H1 (cell line): ENCODE results near the gene FAM240A. TPM values are rescaled to one million over a fixed set of nuclear protein-coding genes. Genes with fewer than 3 reads are reported as not detected.

ENCODE experiments used
- CTCF ChIA-PET: fragments of 300-600 bp; sonication (Branson Sonifier 250); formaldehyde crosslinking; loops from one replicate; lab custom pipeline; 2021; ENCODE audit not compliant: partially characterized antibody; lab: Charles Lee
- POLR2A ChIA-PET: fragments of 300-600 bp; sonication (Branson Sonifier 250); formaldehyde crosslinking; loops from one replicate; lab custom pipeline; 2021; ENCODE audit warnings: inconsistent platforms; ENCODE audit not compliant: partially characterized antibody; lab: Charles Lee
- DNase-seq, 2 experiments: peaks; one replicate each; pipeline versions ENCODE4 v3.0.0 to v3.0.0-alpha.2; 2010 to 2022; ENCODE audit warnings: low spot score in 2 of 2, low read depth in 1 of 2, mixed read lengths in 1 of 2
- FAIRE-seq: peaks from 2 replicates; lab custom pipeline; 2011; peaks lifted over from hg19 to GRCh38; lab: Jason Lieb, UNC
- H2AFZ ChIP-seq: 2 replicates; pipeline ENCODE4 v1.8.1; 2012; ENCODE audit warnings: low read length, inconsistent platforms
- H2AK5ac ChIP-seq: 2 replicates; pipeline ENCODE4 v1.6.1; 2013; ENCODE audit warnings: low read depth, low read length
- H2BK120ac ChIP-seq: replicated peaks from 2 replicates; pipeline ENCODE3; 2013; ENCODE audit warnings: low read depth, low read length, inconsistent platforms
- H2BK12ac ChIP-seq: 2 replicates; pipeline ENCODE4 v1.6.1; 2013; ENCODE audit warnings: low read depth, low read length
- H2BK15ac ChIP-seq: 2 replicates; pipeline ENCODE4 v1.6.1; 2013; ENCODE audit warnings: low read length
- H2BK20ac ChIP-seq: 2 replicates; pipeline ENCODE4 v1.6.1; 2013; ENCODE audit warnings: low read length
- H2BK5ac ChIP-seq: 2 replicates; pipeline ENCODE4 v1.6.1; 2013; ENCODE audit warnings: low read depth, low read length
- H3K14ac ChIP-seq: 2 replicates; pipeline ENCODE4 v1.6.1; 2013; ENCODE audit warnings: inconsistent platforms; ENCODE audit not compliant: insufficient read length
- H3K18ac ChIP-seq: 2 replicates; pipeline ENCODE4 v1.6.1; 2013; ENCODE audit warnings: low read length; ENCODE audit errors: extremely low read depth
- H3K23ac ChIP-seq: 2 replicates; pipeline ENCODE4 v1.6.1; 2013; ENCODE audit warnings: inconsistent platforms; ENCODE audit not compliant: insufficient read length
- H3K23me2 ChIP-seq: 2 replicates; pipeline ENCODE4 v1.6.1; 2013; ENCODE audit warnings: low read depth, low read length
- H3K27ac ChIP-seq: 2 replicates; pipeline ENCODE4 v1.6.1; 2011; ENCODE audit warnings: low read depth, low read length, inconsistent platforms
- H3K27me3 ChIP-seq, 4 experiments: replicated peaks in 1 of 4; 1 replicate in 1 of 4; 2 replicates in 3 of 4; pipeline versions ENCODE4 v1.6.1 to v1.8.1; 2011 to 2013; ENCODE audit warnings: low read length in 3 of 4, mild to moderate bottlenecking in 3 of 4, inconsistent platforms in 2 of 4, mixed read lengths in 2 of 4, moderate library complexity in 1 of 4; ENCODE audit not compliant: control insufficient read depth in 3 of 4, insufficient read depth in 3 of 4; ENCODE audit errors: extremely low read depth in 1 of 4
- H3K36me3 ChIP-seq, 4 experiments: 2 replicates each; pipeline versions ENCODE4 v1.6.1 to v1.8.1; 2011 to 2013; ENCODE audit warnings: mild to moderate bottlenecking in 4 of 4, low read length in 3 of 4, moderate library complexity in 2 of 4, control low read depth in 1 of 4, inconsistent platforms in 1 of 4; ENCODE audit not compliant: insufficient read depth in 4 of 4, control insufficient read depth in 2 of 4
- H3K4ac ChIP-seq: replicated peaks from 2 replicates; pipeline ENCODE3; 2013; ENCODE audit warnings: low read length, low read depth, mixed read lengths, inconsistent platforms; ENCODE audit not compliant: insufficient read length
- H3K4me1 ChIP-seq, 4 experiments: replicated peaks in 1 of 4; 1 replicate in 1 of 4; 2 replicates in 3 of 4; pipeline versions ENCODE4 v1.6.1 to v1.8.1; 2011 to 2013; ENCODE audit warnings: low read length in 3 of 4, inconsistent platforms in 2 of 4, mixed read lengths in 1 of 4; ENCODE audit not compliant: insufficient read depth in 4 of 4, control insufficient read depth in 3 of 4
- H3K4me2 ChIP-seq, 2 experiments: 2 replicates each; pipeline versions ENCODE4 v1.6.1 to v1.8.1; 2011 to 2013; ENCODE audit warnings: low read depth in 2 of 2, low read length in 2 of 2, control low read depth in 1 of 2, inconsistent platforms in 1 of 2, mild to moderate bottlenecking in 1 of 2; ENCODE audit not compliant: insufficient read depth in 1 of 2
- H3K4me3 ChIP-seq, 4 experiments: fragments of 200-600, 300-600 bp in 1 of 4; sonication (generic), shearing (Covaris generic), sonication (Bioruptor Twin) in 1 of 4; 2 replicates each; pipeline versions ENCODE4 v1.5.1 to v1.8.1; 2011 to 2016; ENCODE audit warnings: low read length in 4 of 4, low read depth in 3 of 4, control low read depth in 2 of 4, inconsistent platforms in 2 of 4, mild to moderate bottlenecking in 2 of 4, mixed read lengths in 1 of 4, moderate library complexity in 1 of 4; ENCODE audit not compliant: insufficient read depth in 2 of 4; ENCODE audit errors: extremely low read depth in 1 of 4
- H3K56ac ChIP-seq: replicated peaks from 2 replicates; pipeline ENCODE3; 2013; ENCODE audit warnings: low read depth, mild to moderate bottlenecking, mixed read lengths, low read length, inconsistent platforms; ENCODE audit not compliant: insufficient read length
- H3K79me1 ChIP-seq: 2 replicates; pipeline ENCODE4 v1.6.1; 2013; ENCODE audit warnings: low read depth, low read length, control low read depth
- H3K79me2 ChIP-seq, 2 experiments: 2 replicates each; pipeline versions ENCODE4 v1.6.1 to v1.8.1; 2012 to 2013; ENCODE audit warnings: low read length in 2 of 2, mild to moderate bottlenecking in 2 of 2, inconsistent platforms in 1 of 2; ENCODE audit not compliant: insufficient read depth in 2 of 2, control insufficient read depth in 1 of 2
- H3K9ac ChIP-seq, 4 experiments: replicated peaks in 1 of 4; 1 replicate in 1 of 4; 2 replicates in 3 of 4; pipeline versions ENCODE4 v1.6.1 to v1.8.1; 2011 to 2013; ENCODE audit warnings: low read depth in 3 of 4, low read length in 3 of 4, control low read depth in 2 of 4, mild to moderate bottlenecking in 2 of 4, moderate library complexity in 2 of 4, inconsistent platforms in 1 of 4; ENCODE audit errors: extremely low read depth in 1 of 4
- H3K9me3 ChIP-seq, 2 experiments: 2 replicates each; pipeline versions ENCODE4 v1.6.1 to v1.8.1; 2012 to 2013; ENCODE audit warnings: mild to moderate bottlenecking in 2 of 2, moderate library complexity in 2 of 2, control low read depth in 1 of 2, inconsistent platforms in 1 of 2, low read depth in 1 of 2, low read length in 1 of 2, mixed read lengths in 1 of 2; ENCODE audit not compliant: insufficient read depth in 2 of 2
- H4K20me1 ChIP-seq, 2 experiments: replicated peaks in 1 of 2; 2 replicates each; pipeline versions ENCODE3 to v1.8.1; 2011 to 2013; ENCODE audit warnings: inconsistent platforms in 2 of 2, low read length in 2 of 2, mild to moderate bottlenecking in 1 of 2; ENCODE audit not compliant: insufficient read depth in 2 of 2, control insufficient read depth in 1 of 2
- H4K5ac ChIP-seq: 2 replicates; pipeline ENCODE4 v1.6.1; 2013; ENCODE audit warnings: low read length, low read depth, mixed read lengths, inconsistent platforms; ENCODE audit not compliant: insufficient read length
- H4K8ac ChIP-seq: 2 replicates; pipeline ENCODE4 v1.8.0; 2013; ENCODE audit warnings: mild to moderate bottlenecking, moderate library complexity, low read length, inconsistent platforms; ENCODE audit not compliant: insufficient read depth; ENCODE audit errors: extremely low read depth
- H4K91ac ChIP-seq: replicated peaks from 2 replicates; pipeline ENCODE3; 2013; ENCODE audit warnings: low read length, mixed read lengths, inconsistent platforms; ENCODE audit not compliant: insufficient read length
- BCL11A ChIP-seq, 2 experiments: IDR thresholded peaks; one replicate each; pipeline ENCODE4 v1.6.1; 2011; ENCODE audit warnings: low read depth in 2 of 2, low read length in 2 of 2, mild to moderate bottlenecking in 2 of 2
- CBX8 ChIP-seq: fragments of 300-800, 300-1000 bp; sonication (generic); IDR thresholded peaks from 2 replicates; pipeline ENCODE4 v1.7.1; 2016; ENCODE audit warnings: low read depth, low read length, borderline replicate concordance
- CREB1 ChIP-seq: IDR thresholded peaks from 2 replicates; pipeline ENCODE4 v1.6.1; 2012; ENCODE audit warnings: inconsistent platforms
- E2F6 ChIP-seq: IDR thresholded peaks from 2 replicates; pipeline ENCODE4 v1.6.1; 2012; ENCODE audit warnings: inconsistent platforms
- EZH2 ChIP-seq: fragments of 200-600 bp; sonication (generic); IDR thresholded peaks from 2 replicates; pipeline ENCODE4 v1.7.1; 2012; ENCODE audit warnings: low read depth, mild to moderate bottlenecking, moderate library complexity, low read length, inconsistent platforms; ENCODE audit not compliant: severe bottlenecking
- GABPA ChIP-seq: IDR thresholded peaks from 2 replicates; pipeline ENCODE4 v1.6.1; 2011; ENCODE audit warnings: mild to moderate bottlenecking, low read length, moderate library complexity, borderline replicate concordance; ENCODE audit not compliant: insufficient read depth
- GTF2F1 ChIP-seq: IDR thresholded peaks from 2 replicates; pipeline ENCODE4 v1.6.1; 2012; ENCODE audit warnings: low read depth, low read length, improper control_type of control experiment, borderline replicate concordance
- JUND ChIP-seq: IDR thresholded peaks from 2 replicates; pipeline ENCODE4 v1.6.1; 2011; ENCODE audit warnings: mild to moderate bottlenecking, improper control_type of control experiment, low read length
- NANOG ChIP-seq: IDR thresholded peaks from 2 replicates; pipeline ENCODE4 v1.6.1; 2011; ENCODE audit warnings: low read length, low read depth, mild to moderate bottlenecking, inconsistent platforms; ENCODE audit not compliant: insufficient read depth, poor library complexity, severe bottlenecking
- SIRT6 ChIP-seq: IDR thresholded peaks from one replicate; pipeline ENCODE4 v1.7.1; 2012; ENCODE audit warnings: low read length, inconsistent platforms
- WGBS, 2 experiments: shearing (Covaris generic) in 1 of 2; methylation state at CpG; one replicate each; pipeline versions ENCODE4 v1.1.6 to v1.1.7; 2013 to 2015; ENCODE audit warnings: low lambda C conversion rate in 2 of 2, mixed read lengths in 2 of 2, inconsistent platforms in 1 of 2, low coverage in 1 of 2, missing lambda C conversion rate in 1 of 2; ENCODE audit not compliant: insufficient replicate concordance in 2 of 2, insufficient coverage in 1 of 2, insufficient read length in 1 of 2; ENCODE audit errors: extremely low coverage in 1 of 2, missing lambda C conversion rate in 1 of 2; 5-methylcytosine and 5-hydroxymethylcytosine counted together
- polyA plus RNA-seq, 7 experiments: library from polyadenylated mRNA; depleted of rRNA in 3 of 7; stranded (reverse) in 5 of 7; unstranded in 2 of 7; fragments of >200 nt in 5 of 7; fragments of 200-250 nt in 2 of 7; gene quantifications; 1 replicate in 5 of 7; 2 replicates in 1 of 7; 4 replicates in 1 of 7; pipeline versions ENCODE4 v1.2.1 to v1.2.3, GENCODE V29; 2011 to 2013; ENCODE audit warnings: missing spikeins in 2 of 7, mixed read lengths in 2 of 7
- total RNA-seq: library from RNA; stranded (reverse); fragmentation: NEBNext Ultra II Directional; extraction: Animal tissue kit (Norgen Biotek cat#: 25700); gene quantifications from 2 replicates; pipeline ENCODE4 v1.2.1, GENCODE V29; 2021

Gene FAM240A
- total and polyA plus RNA-seq, 2 of the 8 experiments (the other 6 are each of a cell fraction or from before 2014, with no cell fraction given) = 0.08 TPM; not detected in 1

GRCh38 chr3:46585799-46586693, 26.3 kb upstream of the FAM240A start:
- H3K23me2 ChIP-seq = no peaks in the 10 kb centered on the region
- no peak for DNase-seq
- H3K79me1 ChIP-seq = no peaks in the 10 kb centered on the region
- H2BK120ac ChIP-seq = no peak overlapping the region
- peaks cover 0 to under 1% (median 0%) of the 10 kb centered on the region in 4 experiments; a peak in 1 of 7 replicates for H3K4me1 ChIP-seq
- peaks cover 0 to 1% of the 10 kb centered on the region in 2 experiments; a peak in 2 of 4 replicates for H3K79me2 ChIP-seq
- peaks cover 11 to 49% (median 34%) of the 10 kb centered on the region in 4 experiments; a peak in 7 of 8 replicates for H3K36me3 ChIP-seq
- no peak overlapping the region for H2BK5ac ChIP-seq
- no peak overlapping the region for H3K14ac ChIP-seq
- no peak overlapping the region for H3K4me3 ChIP-seq
- no peak overlapping the region for H4K8ac ChIP-seq
- no peak overlapping the region for H3K18ac ChIP-seq
- no peak overlapping the region for H3K56ac ChIP-seq
- H3K27me3 ChIP-seq = no peaks in the 10 kb centered on the region
- no peak overlapping the region for H3K4ac ChIP-seq
- H2AK5ac ChIP-seq = no peak overlapping the region
- H2BK12ac ChIP-seq = no peak overlapping the region
- no peak overlapping the region for H2AFZ ChIP-seq
- POLR2A ChIA-PET = interaction anchor here (0.6 to 9.2 kb wide), 38 partner anchors 7 to 137 kb away, joined by 3 to 213 read pairs (median 6); partner anchors contain the start of genes FAM240A, LRRC2 and RTP3
- H2BK20ac ChIP-seq = no peak overlapping the region
- H4K20me1 ChIP-seq = peaks cover 0 to 3% of the 10 kb centered on the region in 2 experiments
- H3K23ac ChIP-seq = no peak overlapping the region
- no peak for FAIRE-seq
- H3K4me2 ChIP-seq = no peak overlapping the region
- no peak overlapping the region for H3K9ac ChIP-seq
- H3K9me3 ChIP-seq = peaks cover 29 to 34% of the 10 kb centered on the region in 2 experiments
- H3K27ac ChIP-seq = no peak overlapping the region
- no peak overlapping the region for H4K91ac ChIP-seq
- 76% methylated on average over 5 of the region's 5 CpGs; no CpG with 5 or more reads in 1 of the 2 experiments for WGBS, 2 experiments
- CTCF ChIA-PET = interaction anchor here (1.0 to 6.4 kb wide), 20 partner anchors 8 to 106 kb away, joined by 3 to 35 read pairs (median 4); partner anchors contain the start of genes LRRC2 and RTP3
- H4K5ac ChIP-seq = no peak overlapping the region
- H2BK15ac ChIP-seq = no peak overlapping the region
- no peak for TF ChIP-seq NANOG
- no peak for TF ChIP-seq EZH2
- TF ChIP-seq CREB1 = no peak
- 0 out of 2 replicates have a peak, but pooled peaks have one; percentile 22 for TF ChIP-seq GTF2F1
- TF ChIP-seq CBX8 = no peak
- TF ChIP-seq JUND = no peak
- peak; percentile 29; the same call in 1 of the 2 replicates for TF ChIP-seq E2F6
- TF ChIP-seq GABPA = no peak
- TF ChIP-seq BCL11A (IDR thresholded peaks at IDR 0.05; ENCODE audit: low read depth in 2 of 2, low read length in 2 of 2) = no peak
- TF ChIP-seq SIRT6 = no peak
